ENCODE results near the gene LRMDA.

The LRMDA gene

DNA sequence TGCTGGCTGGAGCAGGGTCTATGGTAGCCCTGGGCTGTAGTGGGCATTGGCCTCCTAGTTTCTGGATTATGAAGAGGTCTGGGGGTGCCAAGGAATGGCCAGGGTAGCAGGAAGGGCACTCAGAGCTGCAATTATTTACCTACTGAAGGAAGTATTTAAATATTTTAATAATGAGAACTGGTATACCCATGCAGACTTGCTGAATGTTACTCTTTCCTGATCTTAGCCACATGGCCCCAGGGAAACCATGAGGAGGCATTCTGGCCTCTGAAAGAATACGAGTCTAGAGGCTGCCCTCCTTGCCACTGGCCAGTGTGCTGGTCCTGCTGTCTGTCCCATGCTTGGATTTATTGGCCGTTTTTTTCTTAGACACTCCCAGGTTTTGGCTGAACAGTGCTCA is 599.7 kb downstream of the LRMDA start:
- DNase-seq (ENCODE audit: low read depth) = no peak

GRCh38 chr10:76031769-76032699 is 600.6 kb downstream of the LRMDA start:
- no peak for DNase-seq (ENCODE audit: low read depth)

- DNase-seq (ENCODE audit: low read depth) = no peak
Observed at GRCh38 chr10:76032700-76033039, 601.2 kb downstream of the LRMDA start.

DNA sequence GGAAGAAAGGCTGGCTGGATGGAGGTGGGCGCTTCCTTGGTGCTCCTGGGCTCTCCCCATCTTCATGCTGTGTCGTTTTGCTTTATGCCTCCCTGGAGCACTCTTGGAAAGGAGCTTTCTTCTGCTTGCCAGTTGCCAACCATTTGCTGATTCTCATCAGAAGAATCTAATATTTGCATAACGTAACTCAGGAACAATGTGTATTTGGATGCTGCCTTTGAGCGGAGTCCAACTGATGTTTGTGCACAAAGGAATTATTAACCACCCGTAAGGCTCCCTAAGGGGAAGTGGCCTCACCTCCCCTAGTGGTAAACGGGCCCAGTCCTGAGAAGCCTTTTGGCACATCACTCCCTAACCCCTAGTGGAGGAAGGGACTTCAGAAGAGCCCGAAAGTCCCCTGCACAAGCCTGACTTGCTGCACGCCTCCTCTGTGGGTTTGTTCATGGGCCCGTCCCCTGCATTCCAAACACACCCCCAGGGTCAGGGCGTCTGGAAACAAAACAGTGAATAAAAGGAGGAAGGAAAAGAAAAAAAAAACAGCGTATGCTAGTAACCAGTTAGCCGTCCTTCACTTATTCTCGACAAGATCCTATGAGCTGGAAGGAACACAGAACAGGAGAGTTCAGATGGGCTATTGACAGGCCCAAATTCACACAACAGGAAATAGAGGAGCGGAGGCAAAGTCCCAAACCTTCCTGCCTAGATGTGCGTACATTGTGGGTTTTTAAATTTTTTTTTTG is 602.2 kb downstream of the LRMDA start:
- DNase-seq (ENCODE audit: low read depth) = no peak

GRCh38 chr10:76034353-76035205 is 603.2 kb downstream of the LRMDA start:
- no peak for DNase-seq (ENCODE audit: low read depth)

GRCh38 chr10:76035206-76036110 is 604.0 kb downstream of the LRMDA start:
- no peak for DNase-seq (ENCODE audit: low read depth)

- DNase-seq (ENCODE audit: low read depth) = peak; percentile 6
Observed at GRCh38 chr10:76036111-76036940, 604.9 kb downstream of the LRMDA start.

- no peak for DNase-seq (ENCODE audit: low read depth)
Observed at GRCh38 chr10:76036962-76037361, 605.5 kb downstream of the LRMDA start.

DNA sequence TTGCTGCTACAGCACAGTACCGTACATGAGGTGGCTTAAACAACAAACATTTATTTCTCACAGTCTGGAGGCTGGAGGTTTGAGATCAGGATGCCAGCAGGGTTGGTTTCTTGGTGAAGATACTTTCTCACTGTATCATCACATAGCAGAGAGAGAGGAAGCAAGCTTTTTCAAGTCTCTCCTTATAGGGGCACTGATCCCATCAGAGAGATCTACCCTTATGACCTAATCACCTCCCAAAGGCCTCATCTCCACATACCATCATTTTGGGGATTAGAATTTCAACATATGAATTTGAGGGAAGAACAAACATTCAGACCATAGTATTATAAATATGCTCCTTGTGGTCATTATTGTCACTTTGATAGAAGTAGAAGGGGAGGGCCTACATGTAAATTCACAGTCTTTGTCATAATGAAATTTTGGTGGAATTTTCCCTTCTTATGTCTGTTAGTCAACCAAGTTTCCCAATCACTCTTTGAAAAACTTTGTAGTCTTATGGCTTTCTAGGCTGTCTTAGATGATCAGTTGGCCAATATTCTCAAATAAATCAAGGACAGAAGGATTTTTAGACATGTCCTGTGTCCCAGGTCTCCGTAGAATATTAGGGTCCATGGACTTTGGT is 606.2 kb downstream of the LRMDA start:
- DNase-seq (ENCODE audit: low read depth) = no peak

DNA sequence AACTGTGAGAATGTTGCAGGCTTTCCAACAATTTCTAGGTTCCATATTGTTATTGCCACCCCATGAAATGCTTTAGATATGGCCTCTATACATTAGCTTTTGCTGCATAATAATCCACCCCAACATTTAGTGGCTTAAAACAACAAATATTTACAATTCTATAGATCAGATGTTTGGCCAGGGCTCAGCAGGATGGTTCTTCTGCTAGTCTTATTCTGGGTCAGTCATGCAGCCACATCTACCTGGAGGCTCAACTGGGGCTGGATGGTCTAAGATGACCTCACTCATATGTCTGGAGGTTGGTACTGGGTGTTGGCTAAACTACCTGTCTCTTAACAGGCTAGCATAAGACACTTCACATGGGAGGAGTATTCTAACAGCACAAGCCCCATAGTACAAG is 607.3 kb downstream of the LRMDA start:
- DNase-seq (ENCODE audit: low read depth) = no peak

DNA sequence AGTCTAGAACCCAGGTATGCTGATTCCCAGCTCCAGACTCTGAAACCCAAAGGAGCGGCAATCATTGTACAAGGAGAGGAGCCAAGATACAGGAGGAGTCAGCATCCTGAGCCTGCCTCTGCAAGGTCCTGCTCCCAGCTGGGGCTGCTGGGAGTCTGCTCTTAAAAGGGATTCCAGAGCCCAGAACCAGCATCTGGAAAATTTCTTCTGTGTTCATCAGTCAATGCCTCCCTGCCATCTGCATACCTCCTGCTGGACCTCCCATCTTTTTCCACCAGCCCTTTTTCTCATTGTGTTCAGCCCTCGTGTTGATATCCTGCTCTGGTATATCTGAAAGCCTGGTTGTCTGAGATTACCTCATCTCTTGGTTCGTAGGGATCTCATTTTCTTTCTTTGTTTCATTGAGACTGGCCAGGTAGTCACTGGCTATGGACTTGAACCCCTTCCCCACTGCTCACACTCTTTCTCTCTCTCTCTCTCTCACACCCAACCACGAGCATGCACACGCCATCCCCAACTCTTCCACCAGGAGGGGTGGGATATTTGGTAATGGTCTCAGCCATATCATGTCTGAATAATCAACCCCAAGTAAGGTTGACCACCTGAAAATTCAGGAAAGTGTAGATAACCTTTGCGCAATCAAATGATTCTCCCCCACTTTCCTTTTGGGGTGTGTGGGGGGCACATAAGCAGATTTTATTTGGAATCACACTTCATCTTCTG is 608.8 kb downstream of the LRMDA start:
- no peak for DNase-seq (ENCODE audit: low read depth)

DNA sequence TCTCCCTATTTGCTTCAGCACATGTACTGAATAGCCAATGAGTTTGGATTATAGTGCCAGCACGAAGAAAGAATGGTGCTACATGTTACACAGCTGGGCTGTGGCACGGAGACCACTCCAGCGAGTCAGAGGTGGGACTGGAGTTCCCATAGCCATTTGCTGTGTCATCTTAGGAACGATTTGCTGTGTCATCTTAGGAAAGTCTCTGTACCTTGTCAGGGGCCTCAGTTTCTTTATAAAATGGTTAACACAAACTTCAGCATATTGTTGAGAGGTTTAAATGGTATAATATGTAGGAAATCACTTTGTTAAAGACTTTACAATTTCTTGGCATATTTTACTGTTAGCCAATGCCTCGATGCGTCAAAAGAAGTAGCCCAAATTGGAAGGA is 609.4 kb downstream of the LRMDA start:
- no peak for DNase-seq (ENCODE audit: low read depth)

- DNase-seq (ENCODE audit: low read depth) = no peak
Observed at GRCh38 chr10:76041551-76041950, 610.1 kb downstream of the LRMDA start.

GRCh38 chr10:76043261-76043660 is 611.8 kb downstream of the LRMDA start:
- DNase-seq (ENCODE audit: low read depth) = no peak

DNA sequence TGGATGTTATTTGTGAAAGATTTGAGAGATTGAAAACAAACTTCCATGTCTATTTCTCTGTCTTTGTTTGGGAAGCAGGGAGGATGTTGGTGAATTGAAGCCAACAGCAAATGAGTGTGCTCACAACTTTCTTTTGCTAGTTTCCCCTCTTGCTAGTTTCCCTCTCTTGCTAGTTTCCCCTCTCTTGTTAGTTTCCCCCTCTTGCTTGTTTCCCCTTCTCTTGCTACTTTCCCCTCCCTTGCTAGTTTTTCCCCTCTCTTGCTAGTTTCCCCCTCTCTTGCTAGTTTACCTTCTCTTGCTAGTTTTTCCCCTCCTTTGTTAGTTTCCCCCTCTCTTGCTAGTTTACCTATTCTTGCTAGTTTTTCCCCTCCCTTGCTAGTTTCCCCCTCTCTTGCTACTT is 613.3 kb downstream of the LRMDA start:
- no peak for DNase-seq (ENCODE audit: low read depth)

DNA sequence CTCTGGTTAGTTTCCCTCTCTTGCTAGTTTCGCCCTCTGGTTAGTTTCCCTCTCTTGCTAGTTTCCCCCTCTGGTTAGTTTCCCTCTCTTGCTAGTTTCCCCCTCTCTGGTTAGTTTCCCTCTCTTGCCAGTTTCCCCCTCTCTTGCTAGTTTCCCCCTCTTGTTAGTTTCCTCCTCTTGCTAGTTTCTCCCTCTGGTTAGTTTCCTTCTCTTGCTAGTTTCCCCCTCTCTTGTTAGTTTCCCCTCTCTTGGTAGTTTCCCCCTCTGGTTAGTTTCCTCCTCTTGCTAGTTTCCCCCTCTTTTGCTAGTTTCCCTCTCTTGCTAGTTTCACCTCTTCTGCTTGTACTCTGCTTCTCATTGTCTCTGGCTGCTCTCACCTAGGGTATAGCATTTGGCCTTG is 613.8 kb downstream of the LRMDA start:
- DNase-seq (ENCODE audit: low read depth) = no peak

DNA sequence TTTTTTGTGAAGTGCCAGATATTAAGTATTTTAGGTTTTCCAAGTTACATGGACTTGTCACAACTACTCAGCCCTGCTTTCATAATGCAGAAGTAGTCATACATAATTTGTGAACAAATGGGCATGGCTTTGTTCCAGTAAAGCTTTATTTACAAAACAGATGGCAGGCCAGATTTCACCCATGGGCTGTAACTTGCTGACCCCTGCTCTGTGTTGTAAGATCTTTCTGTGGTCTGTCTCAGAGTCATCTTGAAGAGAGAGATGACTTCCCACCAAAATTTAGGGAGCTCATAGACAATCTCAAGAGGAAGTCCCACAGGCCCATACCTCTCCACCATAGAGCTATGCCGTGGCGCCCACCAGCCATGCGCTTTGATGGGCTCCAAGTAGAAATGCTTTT is 616.1 kb downstream of the LRMDA start:
- no peak for DNase-seq (ENCODE audit: low read depth)

DNA sequence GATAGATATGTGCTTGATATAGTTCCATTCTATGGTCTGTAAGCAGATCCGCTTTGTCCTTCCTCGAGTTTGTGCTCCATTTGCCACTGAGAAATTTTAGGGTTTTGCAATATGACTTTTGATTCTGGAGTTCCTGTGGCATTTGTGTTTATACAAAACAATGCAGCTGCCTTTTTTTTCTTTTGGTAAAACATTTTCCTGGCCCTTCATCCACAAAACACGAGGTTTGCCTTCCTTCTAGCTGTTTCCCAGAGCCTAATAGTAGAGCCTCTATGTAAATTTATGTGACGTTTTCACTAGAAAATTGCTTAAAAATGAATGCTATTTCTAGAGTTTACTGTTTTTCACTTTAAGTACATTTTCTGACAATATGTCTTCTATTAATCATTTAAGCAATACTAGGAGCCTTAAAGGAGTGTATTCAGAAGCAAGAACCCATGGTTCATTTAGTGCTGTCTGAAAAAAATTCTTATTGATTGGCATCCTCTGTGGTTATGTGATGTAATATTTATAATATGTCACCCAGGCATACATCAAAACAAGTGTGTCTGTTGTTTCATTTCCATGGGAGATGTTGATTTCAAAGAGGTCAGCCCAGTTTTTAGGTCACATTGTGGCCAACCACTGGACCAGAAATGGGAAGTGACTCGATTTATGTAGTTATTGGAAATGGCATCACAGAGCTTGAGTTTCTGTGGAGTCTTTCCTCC is 618.3 kb downstream of the LRMDA start:
- no peak for DNase-seq (ENCODE audit: low read depth)

- no peak for DNase-seq (ENCODE audit: low read depth)
Observed at GRCh38 chr10:76050291-76050625, 618.8 kb downstream of the LRMDA start.

Data from stimulated activated CD8-positive, alpha-beta memory T cell treated with anti-CD3 and anti-CD28 coated beads, Interleukin-7, amount 100 ng/mL, for 24 hours (primary cell).